Pons (tissue), 1 donor: ENCODE data around the gene DCN.

Experiments
- DNase-seq: peaks from one replicate; pipeline ENCODE4 v3.0.0-alpha.2; 2016; ENCODE audit warnings: low spot score

The DCN gene

GRCh38 chr12:91185421-91185820 lies 2.8 kb upstream of the DCN start:
- DNase-seq = no peak

- DNase-seq = no peak
Measured at GRCh38 chr12:91183551-91183950, 934 bp upstream of the DCN start.

GRCh38 chr12:91180582-91181395 lies 1.8 kb downstream of the DCN start:
- DNase-seq = peak; percentile 11

GRCh38 chr12:91179966-91180561 lies 2.6 kb downstream of the DCN start:
- no peak for DNase-seq

GRCh38 chr12:91179315-91179714 lies 3.3 kb downstream of the DCN start:
- DNase-seq = no peak

- no peak for DNase-seq
Measured at GRCh38 chr12:91178781-91179180, 3.8 kb downstream of the DCN start.

- DNase-seq = peak; percentile 65
Measured at GRCh38 chr12:91178139-91178561, 4.5 kb downstream of the DCN start.

GRCh38 chr12:91177381-91177780 lies 5.2 kb downstream of the DCN start:
- no peak for DNase-seq

- DNase-seq = no peak
Measured at GRCh38 chr12:91176915-91177314, 5.7 kb downstream of the DCN start.

GRCh38 chr12:91176358-91176757 lies 6.3 kb downstream of the DCN start:
- no peak for DNase-seq

GRCh38 chr12:91173124-91173523 lies 9.5 kb downstream of the DCN start:
- no peak for DNase-seq

- no peak for DNase-seq
Measured at GRCh38 chr12:91172096-91172495, 10.5 kb downstream of the DCN start.

GRCh38 chr12:91171476-91171875 lies 11.1 kb downstream of the DCN start:
- no peak for DNase-seq

GRCh38 chr12:91163116-91163515 lies 19.5 kb downstream of the DCN start:
- DNase-seq = no peak

GRCh38 chr12:91161009-91161408 lies 21.6 kb downstream of the DCN start:
- DNase-seq = no peak

GRCh38 chr12:91155990-91156389 lies 26.6 kb downstream of the DCN start:
- DNase-seq = no peak

GRCh38 chr12:91154131-91154530 lies 28.5 kb downstream of the DCN start:
- DNase-seq = no peak

- DNase-seq = no peak
Measured at GRCh38 chr12:91144053-91144452, 38.6 kb downstream of the DCN start.

GRCh38 chr12:91143206-91143605 lies 39.4 kb downstream of the DCN start:
- DNase-seq = no peak

GRCh38 chr12:91142221-91142631 lies 40.4 kb downstream of the DCN start:
- DNase-seq = no peak

- no peak for DNase-seq
Measured at GRCh38 chr12:91140026-91140931, 42.3 kb downstream of the DCN start.

GRCh38 chr12:91139286-91139685 lies 43.3 kb downstream of the DCN start:
- no peak for DNase-seq
